B cell (primary cell): Measurements from ENCODE around the gene ZNF846. TPM values are rescaled to one million over a fixed set of nuclear protein-coding genes. Genes with fewer than 3 reads are reported as not detected.
"Not testable (repeated sequence)": the region's sequence is repeated elsewhere in the genome, so short reads cannot be mapped to it uniquely, and the experiment has no call there.

Source experiments
- ATAC-seq: fragments of 200-7000 bp; cut with Tn5 transposase; one replicate; pipeline ENCODE4 v1.10.0; 2021; ENCODE audit warnings: low read depth, mild to moderate bottlenecking, moderate number of reproducible peaks, moderate library complexity
- CTCF ChIA-PET: fragments of 350-600 bp; sonication (Branson Sonifier 250); formaldehyde crosslinking; loops from one replicate; lab custom pipeline; 2021; ENCODE audit warnings: antibody characterized with exemption, inconsistent platforms; lab: Charles Lee
- POLR2A ChIA-PET: fragments of 350-600 bp; sonication (Branson Sonifier 250); formaldehyde crosslinking; loops from one replicate; lab custom pipeline; 2021; ENCODE audit warnings: antibody characterized with exemption; lab: Charles Lee
- DNase-seq: peaks from one replicate; pipeline ENCODE4 v3.0.0; 2013
- H2AFZ ChIP-seq: 2 replicates; pipeline ENCODE4 v1.6.1; 2012; ENCODE audit warnings: mild to moderate bottlenecking, low read depth, low read length; ENCODE audit not compliant: insufficient read depth, poor library complexity, severe bottlenecking
- H3K27ac ChIP-seq, 2 donors: 1 replicate in 1 of 2; 2 replicates in 1 of 2; pipeline ENCODE4 v1.5.1; 2012 to 2013; ENCODE audit warnings: low read length in 2 of 2, mild to moderate bottlenecking in 2 of 2, moderate library complexity in 1 of 2
- H3K27me3 ChIP-seq, 4 experiments: fragments of 200-600 bp in 1 of 4; sonication (generic) in 1 of 4; replicated peaks in 1 of 4; 1 replicate in 2 of 4; 2 replicates in 2 of 4; pipeline versions ENCODE4 v1.6.1 to v1.7.0; 2013 to 2016; ENCODE audit warnings: low read length in 3 of 4, mild to moderate bottlenecking in 2 of 4, mixed read lengths in 1 of 4, moderate library complexity in 1 of 4; ENCODE audit not compliant: insufficient read depth in 4 of 4, control insufficient read depth in 3 of 4; ENCODE audit errors: control extremely low read depth in 1 of 4
- H3K36me3 ChIP-seq, 2 experiments: replicated peaks in 1 of 2; 1 replicate in 1 of 2; 2 replicates in 1 of 2; pipeline versions ENCODE4 v1.6.1 to v1.7.1; 2013; ENCODE audit warnings: low read length in 1 of 2; ENCODE audit not compliant: insufficient read depth in 2 of 2, control insufficient read depth in 1 of 2; ENCODE audit errors: control extremely low read depth in 1 of 2, extremely low read depth in 1 of 2
- H3K4me1 ChIP-seq, 2 donors: fragments of 200-600 bp in 1 of 2; sonication (generic) in 1 of 2; 1 replicate in 1 of 2; 2 replicates in 1 of 2; pipeline versions ENCODE4 v1.5.1 to v1.6.1; 2013 to 2017; ENCODE audit warnings: low read length in 2 of 2; ENCODE audit not compliant: control insufficient read depth in 2 of 2, insufficient read depth in 2 of 2
- H3K4me2 ChIP-seq: replicated peaks from 2 replicates; pipeline ENCODE3; 2012; ENCODE audit warnings: mild to moderate bottlenecking, low read depth, low read length; ENCODE audit not compliant: poor library complexity, severe bottlenecking
- H3K4me3 ChIP-seq, 5 experiments: fragments of 200-600 bp in 1 of 5; sonication (generic) in 1 of 5; 1 replicate in 3 of 5; 2 replicates in 2 of 5; pipeline versions ENCODE4 v1.5.1 to v1.7.0; 2011 to 2016; ENCODE audit warnings: low read length in 4 of 5, mild to moderate bottlenecking in 4 of 5, low read depth in 2 of 5, control low read depth in 1 of 5, moderate library complexity in 1 of 5; ENCODE audit not compliant: insufficient read depth in 1 of 5; ENCODE audit errors: control extremely low read depth in 1 of 5, extremely low read depth in 1 of 5
- H3K79me2 ChIP-seq: fragments of 200-600 bp; sonication (generic); one replicate; pipeline ENCODE4 v1.6.0; 2016; ENCODE audit warnings: low read length; ENCODE audit not compliant: control insufficient read depth, insufficient read depth
- H3K9ac ChIP-seq: fragments of 200-600 bp; sonication (generic); 2 replicates; pipeline ENCODE4 v1.6.1; 2017; ENCODE audit warnings: mild to moderate bottlenecking, low read length, moderate library complexity
- H3K9me3 ChIP-seq, 3 donors: one replicate each; pipeline versions ENCODE4 v1.6.1 to v1.7.1; 2013; ENCODE audit warnings: low read length in 2 of 3; ENCODE audit not compliant: control insufficient read depth in 2 of 3, insufficient read depth in 1 of 3; ENCODE audit errors: control extremely low read depth in 1 of 3
- H4K20me1 ChIP-seq: 2 replicates; pipeline ENCODE4 v1.6.0; 2012; ENCODE audit warnings: mild to moderate bottlenecking, low read length; ENCODE audit not compliant: insufficient read depth, control insufficient read depth, poor library complexity, severe bottlenecking
- H3K27ac Mint-ChIP-seq: one replicate; pipeline ENCODE4 v1.8.0; 2021; ENCODE audit warnings: mixed read lengths
- H3K27me3 Mint-ChIP-seq: one replicate; pipeline ENCODE4 v1.8.0; 2021; ENCODE audit warnings: mixed read lengths
- H3K4me1 Mint-ChIP-seq: one replicate; pipeline ENCODE4 v1.8.0; 2021; ENCODE audit warnings: mixed read lengths
- H3K4me3 Mint-ChIP-seq: one replicate; pipeline ENCODE4 v1.8.0; 2021; ENCODE audit warnings: mixed read lengths
- H3K9me3 Mint-ChIP-seq: one replicate; pipeline ENCODE4 v1.8.0; 2022; ENCODE audit warnings: mixed read lengths; ENCODE audit not compliant: insufficient read depth
- CTCF ChIP-seq: fragments of 200-600 bp; IDR thresholded peaks from one replicate; pipeline ENCODE4 v1.8.0; 2022; ENCODE audit warnings: antibody characterized with exemption, mild to moderate bottlenecking
- EZH2 ChIP-seq: IDR thresholded peaks from 2 replicates; pipeline ENCODE4 v1.6.1; 2012; ENCODE audit warnings: borderline replicate concordance, low read depth, mild to moderate bottlenecking, moderate library complexity, low read length; ENCODE audit not compliant: insufficient read depth, poor library complexity, severe bottlenecking
- WGBS: methylation state at CpG from one replicate; pipeline ENCODE4 v1.1.5; 2013; ENCODE audit warnings: missing lambda C conversion rate; ENCODE audit not compliant: insufficient coverage; 5-methylcytosine and 5-hydroxymethylcytosine counted together
- intact Hi-C: fragments of 100-400 bp; cut with micrococcal nuclease; formaldehyde crosslinking; loops from one replicate; pipeline ENCODE4 v1.10.0; 2022
- polyA plus RNA-seq: library from polyadenylated mRNA; depleted of rRNA; stranded (reverse); fragments of >200 nt; gene quantifications from 2 replicates; pipeline ENCODE4 v1.2.3, GENCODE V29; 2012
- total RNA-seq, 2 donors: library from RNA; stranded (reverse); fragments of 120-200 nt in 1 of 2; gene quantifications; 1 replicate in 1 of 2; 2 replicates in 1 of 2; pipeline versions ENCODE4 v1.2.3 to v1.2.4, GENCODE V29; 2013 to 2022

Gene ZNF846
- total and polyA plus RNA-seq, 2 donors (not counting 1 experiment from before 2014, with no cell fraction given): 8.8 to 18.2 TPM

- H3K36me3 ChIP-seq, DNase-seq, H3K9ac ChIP-seq, H3K4me2 ChIP-seq, H3K4me3 ChIP-seq, ATAC-seq, H3K27me3 Mint-ChIP-seq, H4K20me1 ChIP-seq, CTCF ChIA-PET, H2AFZ ChIP-seq, intact Hi-C loops, H3K27me3 ChIP-seq, H3K27ac ChIP-seq, POLR2A ChIA-PET, H3K4me3 Mint-ChIP-seq, H3K4me1 ChIP-seq, H3K27ac Mint-ChIP-seq, H3K79me2 ChIP-seq: not testable (repeated sequence)
- H3K9me3 ChIP-seq: peaks cover 0 to 15% (median 14%) of the 10 kb centered on the region in 3 donors
- H3K9me3 Mint-ChIP-seq: peaks cover 10% of the 10 kb centered on the region
- 96% methylated on average over 10 of the region's 13 CpGs for WGBS
- peaks cover 13% of the 10 kb centered on the region for H3K4me1 Mint-ChIP-seq
Observed at GRCh38 chr19:9725508-9726201, 42.9 kb downstream of the ZNF846 start.

GRCh38 chr19:9724157-9724556 is 44.4 kb downstream of the ZNF846 start:
- Mint-ChIP-seq H3K4me3 (no peak overlapping the region), H3K4me1 (peaks cover 13% of the 10 kb centered on the region), H3K9me3 (peaks cover 10% of the 10 kb centered on the region), H3K27ac (no peak overlapping the region), H3K27me3 (peaks cover 3% of the 10 kb centered on the region)
- H2AFZ ChIP-seq: no peak overlapping the region
- ATAC-seq: no peak
- no peaks in the 10 kb centered on the region for H4K20me1 ChIP-seq
- no peaks in the 10 kb centered on the region for H3K79me2 ChIP-seq
- H3K27me3 ChIP-seq: no peaks in the 10 kb centered on the region
- CTCF ChIA-PET: no interaction called here
- no peak overlapping the region for H3K4me2 ChIP-seq
- intact Hi-C loops: no loop called here
- H3K36me3 ChIP-seq: no peaks in the 10 kb centered on the region
- peaks cover 0 to 16% (median 15%) of the 10 kb centered on the region in 3 donors for H3K9me3 ChIP-seq
- no peak for DNase-seq
- H3K9ac ChIP-seq: no peak overlapping the region
- POLR2A ChIA-PET: no interaction called here
- H3K4me1 ChIP-seq: peaks cover 7% of the 10 kb centered on the region in 2 donors
- WGBS: no CpG with 5 or more reads among the region's 4 CpGs
- H3K4me3 ChIP-seq: no peak overlapping the region
- no peak overlapping the region for H3K27ac ChIP-seq
- TF ChIP-seq EZH2 (no peak), CTCF (no peak)
